Osteoblast (primary cell): ENCODE measurements around the gene IL2. TPM values are rescaled to one million over a fixed set of nuclear protein-coding genes. Genes with fewer than 3 reads are reported as not detected.

Source experiments
- DNase-seq: peaks from one replicate; pipeline ENCODE4 v3.0.0; 2011; ENCODE audit warnings: low spot score, mixed read lengths; ENCODE audit not compliant: insufficient read length; ENCODE audit errors: missing footprints
- H2AFZ ChIP-seq: 2 replicates; pipeline ENCODE4 v1.6.0; 2011; ENCODE audit warnings: mild to moderate bottlenecking, low read length
- H3K27ac ChIP-seq: 2 replicates; pipeline ENCODE4 v1.5.1; 2011; ENCODE audit warnings: mild to moderate bottlenecking, low read depth, low read length, moderate library complexity
- H3K27me3 ChIP-seq: 2 replicates; pipeline ENCODE4 v1.6.0; 2012; ENCODE audit warnings: mild to moderate bottlenecking, control low read depth, inconsistent platforms, low read length, moderate library complexity; ENCODE audit not compliant: insufficient read depth
- H3K36me3 ChIP-seq: 2 replicates; pipeline ENCODE4 v1.5.1; 2011; ENCODE audit warnings: mild to moderate bottlenecking, low read length, control low read depth, moderate library complexity; ENCODE audit not compliant: insufficient read depth
- H3K4me1 ChIP-seq: 2 replicates; pipeline ENCODE4 v1.5.1; 2011; ENCODE audit warnings: mild to moderate bottlenecking, low read length, control low read depth, moderate library complexity; ENCODE audit not compliant: insufficient read depth
- H3K4me2 ChIP-seq: 2 replicates; pipeline ENCODE4 v1.6.0; 2011; ENCODE audit warnings: mild to moderate bottlenecking, low read length; ENCODE audit not compliant: insufficient read depth
- H3K4me3 ChIP-seq: fragments of 200-600 bp; sonication (generic); 3 replicates; pipeline ENCODE4 v1.5.1; 2012; ENCODE audit warnings: mild to moderate bottlenecking, low read length, inconsistent platforms; ENCODE audit not compliant: insufficient read depth
- H3K79me2 ChIP-seq: 2 replicates; pipeline ENCODE4 v1.6.0; 2012; ENCODE audit warnings: mild to moderate bottlenecking, low read length, control low read depth, inconsistent platforms; ENCODE audit not compliant: insufficient read depth
- H3K9me3 ChIP-seq: 2 replicates; pipeline ENCODE4 v1.5.1; 2011; ENCODE audit warnings: low read depth, low read length, control low read depth
- H4K20me1 ChIP-seq: 2 replicates; pipeline ENCODE4 v1.6.0; 2012; ENCODE audit warnings: mild to moderate bottlenecking, low read length, control low read depth; ENCODE audit not compliant: insufficient read depth
- CTCF ChIP-seq: IDR thresholded peaks from 2 replicates; pipeline ENCODE4 v1.5.1; 2011; ENCODE audit warnings: mild to moderate bottlenecking, low read depth, low read length, moderate library complexity; ENCODE audit errors: extremely low read depth
- total RNA-seq: library from RNA; depleted of rRNA; stranded (reverse); fragments of >200 nt; gene quantifications from 2 replicates; pipeline ENCODE4 v1.2.3, GENCODE V29; 2012

Gene IL2
- total RNA-seq, 1 donor, result not detected

GRCh38 chr4:122403861-122404260, 52.7 kb downstream of the IL2 start:
- H3K4me2 ChIP-seq, result no peak overlapping the region
- H3K79me2 ChIP-seq, result no peaks in the 10 kb centered on the region
- DNase-seq, result no peak
- H3K27ac ChIP-seq, result no peak overlapping the region
- no peaks in the 10 kb centered on the region for H4K20me1 ChIP-seq
- no peak overlapping the region for H3K4me3 ChIP-seq
- no peaks in the 10 kb centered on the region for H3K4me1 ChIP-seq
- no peak for TF ChIP-seq CTCF
- H3K27me3 ChIP-seq, result peaks cover 2% of the 10 kb centered on the region
- H2AFZ ChIP-seq, result no peak overlapping the region
- H3K9me3 ChIP-seq, result no peaks in the 10 kb centered on the region
- no peaks in the 10 kb centered on the region for H3K36me3 ChIP-seq

Other genes with a start within 250 kb of the IL2 start
- gene ADAD1, start 77.7 kb downstream of the IL2 start, total RNA-seq, result not detected in 2 replicates
- not detected in 2 replicates for gene IL21, start 164.3 kb upstream of the IL2 start, total RNA-seq